A549 (cell line): Measurements from ENCODE around the gene PPP1R9A. TPM values are rescaled to one million over a fixed set of nuclear protein-coding genes. Genes with fewer than 3 reads are reported as not detected.

Source experiments
- ATAC-seq, 2 experiments: fragments of 200-7000 bp in 1 of 2; fragments of >200 bp in 1 of 2; cut with Nextera tagmentation in 1 of 2; cut with Tn5 transposase in 1 of 2; 3 replicates each; pipeline versions ENCODE4 v1.8.0 to v1.9.1; 2018 to 2020; ENCODE audit warnings: mild to moderate bottlenecking in 1 of 2, moderate library complexity in 1 of 2
- CTCF ChIA-PET: fragments of 300-600 bp; sonication (Branson Sonifier 250); formaldehyde crosslinking; extraction: SDS; loops from one replicate; lab custom pipeline; 2021; ENCODE audit warnings: antibody characterized with exemption, inconsistent platforms; lab: Yijun Ruan, JAX
- POLR2A ChIA-PET: fragments of 350-600 bp; formaldehyde crosslinking; extraction: SDS; loops from one replicate; lab custom pipeline; 2021; ENCODE audit warnings: antibody characterized with exemption, inconsistent platforms; lab: Yijun Ruan, JAX
- DNase-seq, 2 experiments: peaks; one replicate each; pipeline versions ENCODE4 v3.0.0 to v3.0.0-alpha.2; 2011 to 2016; ENCODE audit warnings: low read depth in 1 of 2, low spot score in 1 of 2
- FAIRE-seq: peaks from 2 replicates; lab custom pipeline; 2011; peaks lifted over from hg19 to GRCh38; lab: Jason Lieb, UNC
- H3K27ac ChIP-seq, 2 experiments: fragments of >200 bp; sonication (Bioruptor Twin); formaldehyde crosslinking; 3 replicates each; pipeline ENCODE4 v1.5.1; 2016 to 2017
- H3K4me1 ChIP-seq: fragments of >200 bp; sonication (Bioruptor Twin); formaldehyde crosslinking; 3 replicates; pipeline ENCODE4 v1.6.1; 2016
- H3K4me2 ChIP-seq: fragments of >200 bp; sonication (Bioruptor Twin); formaldehyde crosslinking; 3 replicates; pipeline ENCODE4 v1.6.1; 2016
- H3K4me3 ChIP-seq: fragments of >200 bp; sonication (Bioruptor Twin); formaldehyde crosslinking; 3 replicates; pipeline ENCODE4 v1.5.1; 2016
- H3K9me3 ChIP-seq: fragments of >200 bp; sonication (Bioruptor Twin); formaldehyde crosslinking; 3 replicates; pipeline ENCODE4 v1.6.1; 2016
- BCL3 ChIP-seq: fragments of >200 bp; sonication (Bioruptor Twin); formaldehyde crosslinking; IDR thresholded peaks from 3 replicates; pipeline ENCODE4 v1.6.1; 2016
- CBX2 ChIP-seq: fragments of 200-600 bp; sonication (generic); IDR thresholded peaks from 2 replicates; pipeline ENCODE4 v1.6.1; 2016; ENCODE audit warnings: low read depth, mild to moderate bottlenecking, borderline replicate concordance
- CBX8 ChIP-seq: fragments of 200-600 bp; sonication (generic); IDR thresholded peaks from 2 replicates; pipeline ENCODE4 v1.6.1; 2016
- CEBPB ChIP-seq, 2 experiments: fragments of >200 bp in 1 of 2; sonication (Bioruptor Twin) in 1 of 2; formaldehyde crosslinking in 1 of 2; IDR thresholded peaks; 2 replicates each; pipeline ENCODE4 v1.6.1; 2012 to 2016
- CHD2 ChIP-seq: fragments of 150-350 bp; IDR thresholded peaks from 2 replicates; pipeline ENCODE4 v1.6.1; 2014; ENCODE audit warnings: low read length; ENCODE audit not compliant: partially characterized antibody
- CHD4 ChIP-seq: fragments of 200-600 bp; sonication (generic); IDR thresholded peaks from 2 replicates; pipeline ENCODE4 v1.6.1; 2016; ENCODE audit warnings: antibody characterized with exemption, mild to moderate bottlenecking, borderline replicate concordance
- EP300 ChIP-seq, 2 experiments: fragments of >200 bp; sonication (Bioruptor Twin); formaldehyde crosslinking; IDR thresholded peaks; 2 replicates in 1 of 2; 3 replicates in 1 of 2; pipeline ENCODE4 v1.6.1; 2016 to 2017
- FOSL2 ChIP-seq, 2 experiments: fragments of 450-650 bp in 1 of 2; fragments of >200 bp in 1 of 2; sonication (Bioruptor Twin) in 1 of 2; formaldehyde crosslinking; IDR thresholded peaks; 2 replicates each; pipeline versions ENCODE4 v1.5.0 to v1.6.1; 2016 to 2020; ENCODE audit warnings: mild to moderate bottlenecking in 1 of 2, moderate library complexity in 1 of 2
- GATA3 ChIP-seq: IDR thresholded peaks from 2 replicates; pipeline ENCODE4 v1.6.1; 2012; ENCODE audit warnings: borderline replicate concordance
- HDAC2 ChIP-seq: fragments of 200-600 bp; sonication (generic); IDR thresholded peaks from 2 replicates; pipeline ENCODE4 v1.6.1; 2016
- HEYL ChIP-seq: fragments of 250-450 bp; sonication (Bioruptor Pico); IDR thresholded peaks from 2 replicates; pipeline ENCODE4 v1.8.0; 2021; ENCODE audit warnings: mild to moderate bottlenecking, moderate library complexity
- JUN ChIP-seq, 2 experiments: fragments of >200 bp; sonication (Bioruptor Twin); formaldehyde crosslinking; IDR thresholded peaks; 2 replicates in 1 of 2; 3 replicates in 1 of 2; pipeline ENCODE4 v1.6.1; 2016 to 2017
- JUNB ChIP-seq: fragments of >200 bp; sonication (Bioruptor Twin); formaldehyde crosslinking; IDR thresholded peaks from 2 replicates; pipeline ENCODE4 v1.6.1; 2016
- MAFK ChIP-seq: fragments of 450-650 bp; IDR thresholded peaks from 2 replicates; pipeline ENCODE4 v1.6.1; 2014; ENCODE audit not compliant: partially characterized antibody
- MAZ ChIP-seq: fragments of 150-350 bp; IDR thresholded peaks from 2 replicates; pipeline ENCODE4 v1.6.1; 2014; ENCODE audit warnings: antibody characterized with exemption, low read depth, low read length, borderline replicate concordance
- PBX3 ChIP-seq: IDR thresholded peaks from 2 replicates; pipeline ENCODE4 v1.6.1; 2012
- POLR2A ChIP-seq: IDR thresholded peaks from 2 replicates; pipeline ENCODE4 v1.6.1; 2012; ENCODE audit warnings: mild to moderate bottlenecking, low read length
- RAD21 ChIP-seq, 2 experiments: fragments of >200 bp in 1 of 2; sonication (Bioruptor Twin) in 1 of 2; formaldehyde crosslinking in 1 of 2; IDR thresholded peaks in 1 of 2; conservative IDR thresholded peaks in 1 of 2; 2 replicates in 1 of 2; 3 replicates in 1 of 2; pipeline ENCODE4 v1.6.1; 2012 to 2018; ENCODE audit warnings: inconsistent platforms in 1 of 2
- RFX5 ChIP-seq: fragments of 450-650 bp; IDR thresholded peaks from 2 replicates; pipeline ENCODE4 v1.7.1; 2014; ENCODE audit warnings: antibody characterized with exemption, mild to moderate bottlenecking, moderate library complexity
- RNF2 ChIP-seq: fragments of 200-600 bp; sonication (generic); IDR thresholded peaks from 2 replicates; pipeline ENCODE4 v1.6.1; 2016; ENCODE audit warnings: low read depth, mild to moderate bottlenecking, antibody characterized with exemption, moderate library complexity, borderline replicate concordance
- TP53 ChIP-seq: fragments of 250-450 bp; sonication (Bioruptor Pico); IDR thresholded peaks from 2 replicates; pipeline ENCODE4 v1.5.0; 2021; ENCODE audit warnings: mild to moderate bottlenecking, moderate library complexity
- USF2 ChIP-seq: fragments of 450-650 bp; IDR thresholded peaks from 2 replicates; pipeline ENCODE4 v1.6.1; 2014; ENCODE audit warnings: antibody characterized with exemption
- ZSCAN20 ChIP-seq: fragments of 250-450 bp; sonication (Bioruptor Pico); IDR thresholded peaks from 2 replicates; pipeline ENCODE4 v1.8.0; 2022; ENCODE audit warnings: mild to moderate bottlenecking, moderate library complexity
- WGBS: methylation state at CpG from one replicate; pipeline ENCODE4 v1.1.6; 2017; ENCODE audit errors: missing lambda C conversion rate; 5-methylcytosine and 5-hydroxymethylcytosine counted together
- polyA plus RNA-seq, 4 experiments: library from polyadenylated mRNA; depleted of rRNA in 3 of 4; stranded (reverse); fragments of >200 nt; fragmentation: RNase III in 1 of 4; extraction: RNeasy Plus Mini Kit Qiagen cat#74134 plus additional on column Dnase treatment in 1 of 4; gene quantifications; 2 replicates in 3 of 4; 3 replicates in 1 of 4; pipeline ENCODE4 v1.2.3, GENCODE V29; 2011 to 2017

PPP1R9A gene
- polyA plus RNA-seq, 2 of the 4 experiments (the other 2 are of a cell fraction) = 5.0 to 18.7 TPM

GRCh38 chr7:94980418-94981142, 73.2 kb downstream of the PPP1R9A start:
- 57% methylated on average over 6 of the region's 6 CpGs for WGBS
- Histone ChIP-seq H3K4me2 (peak overlapping the region; percentile 54), H3K27ac (peak overlapping the region; percentile 23 to 62; a peak in 4 of 6 replicates)
- TF ChIP-seq JUNB (no peak; the same call in 1 of the 2 replicates), CEBPB (IDR thresholded peaks at IDR 0.05) (peak; percentile 57 to 63; a peak in 3 of 4 replicates), ZSCAN20 (no peak), JUN (IDR thresholded peaks at IDR 0.05) (0 out of 5 replicates have a peak, but pooled peaks of 1 of the 2 experiments have one; percentile 18), HEYL (no peak), FOSL2 (IDR thresholded peaks at IDR 0.05) (peak; percentile 58; the same call in 1 of the 2 replicates), FOSL2 (CRISPR knock-in tag; IDR thresholded peaks at IDR 0.05) (peak; percentile 60), EP300 (IDR thresholded peaks at IDR 0.05) (peak in 1 of 2 experiments; percentile 26; a peak in 1 of 5 replicates), BCL3 (0 out of 3 replicates have a peak, but pooled peaks have one; percentile 21), GATA3 (peak; percentile 63; the same call in 1 of the 2 replicates)
- TF ChIP-seq, all 56 proteins: peak for 6
- FAIRE-seq = no peak
- ChIA-PET CTCF (interaction anchor here (0.7 to 1.1 kb wide), 2 partner anchors 41 to 496 kb away, joined by 3 to 4 read pairs; no protein-coding TSS in a partner anchor), POLR2A (no interaction called here)
- 0 out of 3 replicates have a peak, but pooled peaks cover 4% of the 10 kb centered on the region for H3K9me3 ChIP-seq
- H3K4me3 ChIP-seq = no peak overlapping the region
- H3K4me1 ChIP-seq = peaks cover 23% of the 10 kb centered on the region
- ATAC-seq = peak; percentile 84 to 86
- DNase-seq = peak; percentile 13 to 48

GRCh38 chr7:94995921-94996320, 88.5 kb downstream of the PPP1R9A start:
- ATAC-seq (no peak), FAIRE-seq (no peak), DNase-seq (no peak)
- Histone ChIP-seq H3K4me2 (peak overlapping the region; percentile 27; the same call in 2 of the 3 replicates), H3K9me3 (no peaks in the 10 kb centered on the region), H3K4me1 (peaks cover 22% of the 10 kb centered on the region), H3K4me3 (no peak overlapping the region), H3K27ac (no peak overlapping the region)
- POLR2A ChIA-PET = no interaction called here
- CTCF ChIA-PET = no interaction called here
- WGBS = 71% methylated on average over 1 of the region's 1 CpG
- no peak for TF ChIP-seq USF2
- no peak for TF ChIP-seq MAZ
- no peak for TF ChIP-seq PBX3
- no peak for TF ChIP-seq CEBPB (IDR thresholded peaks at IDR 0.05)
- TF ChIP-seq RFX5 = no peak
- no peak for TF ChIP-seq RAD21 (conservative IDR thresholded peaks at IDR 0.05 in 1 of 2, IDR thresholded peaks at IDR 0.05 in 1 of 2)
- no peak for TF ChIP-seq CBX8
- no peak for TF ChIP-seq CHD4
- TF ChIP-seq RNF2 = no peak
- TF ChIP-seq TP53 (CRISPR knock-in tag) = no peak
- TF ChIP-seq MAFK = no peak
- TF ChIP-seq HDAC2 = no peak
- no peak for TF ChIP-seq CBX2
- TF ChIP-seq POLR2A = no peak
- TF ChIP-seq CHD2 = no peak
